NCI-H510A treated with DMSO at 0.1 percent for 48 hours (cell line): ENCODE measurements around the gene ATP5F1E.
A peak's percentile ranks its signal among the peaks of the same experiment; 100 is the strongest.

Source experiments
- DNase-seq: peaks from one replicate; lab custom pipeline; 2025; lab: John Stamatoyannopoulos, UW

ATP5F1E gene

DNA sequence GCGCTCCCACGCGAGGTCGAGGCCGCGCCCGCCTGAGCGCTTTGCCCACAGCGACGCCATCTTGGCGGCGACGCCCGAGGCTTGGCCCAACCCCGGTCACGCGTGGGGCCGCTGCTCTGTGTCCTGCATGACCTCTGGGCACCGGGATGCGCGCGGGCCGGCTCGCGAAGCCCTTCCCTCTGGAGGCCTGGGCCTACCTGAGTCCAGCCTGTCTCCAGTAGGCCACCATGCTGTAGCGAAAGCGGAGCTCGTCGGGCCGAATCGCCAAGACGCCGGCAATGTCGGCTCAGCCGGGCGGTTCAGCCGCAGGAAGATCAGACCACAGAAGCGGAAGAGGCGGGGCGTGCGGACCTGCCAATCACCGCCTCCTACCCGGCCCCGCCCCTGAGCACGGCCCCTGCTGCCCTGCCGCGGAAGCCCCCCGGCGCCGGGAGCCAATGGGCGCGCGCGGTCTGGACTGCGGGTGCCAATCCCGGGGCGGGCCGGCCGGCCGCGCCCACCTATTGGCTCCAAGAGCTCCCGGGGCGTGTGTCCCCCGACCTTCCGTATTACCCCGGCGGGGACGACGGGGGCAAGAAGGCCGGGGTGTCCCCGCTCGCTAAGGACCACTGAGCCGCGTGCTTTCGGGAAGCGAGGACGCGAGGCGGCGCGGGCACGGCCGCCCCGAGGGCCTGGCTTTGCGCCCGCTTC lies at the start of gene ATP5F1E:
ATP5F1E (minus strand) TSS at position 313 of the 690 bp plus-strand sequence; CDS start at position 229, 84 bp downstream.
- peak; percentile 92 for DNase-seq

DNA sequence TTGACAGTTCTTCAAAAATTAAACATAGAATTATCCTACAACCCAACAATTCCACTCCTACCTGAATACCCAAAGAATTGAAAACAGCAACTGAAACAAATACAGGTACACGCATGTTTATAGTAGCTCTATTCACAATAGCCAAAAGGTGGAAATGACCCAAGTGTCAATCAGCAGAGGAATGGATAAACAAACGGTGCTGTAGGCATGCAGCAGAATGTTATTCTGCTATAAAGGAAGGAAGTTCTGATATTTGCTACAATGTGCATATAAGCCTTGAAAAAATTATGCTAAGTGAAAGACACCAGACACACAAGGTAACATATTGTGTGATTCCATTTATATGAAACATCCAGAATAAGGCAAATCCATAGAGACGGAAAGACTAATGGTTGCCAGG lies 48.9 kb upstream of the ATP5F1E start:
- no peak for DNase-seq

DNA sequence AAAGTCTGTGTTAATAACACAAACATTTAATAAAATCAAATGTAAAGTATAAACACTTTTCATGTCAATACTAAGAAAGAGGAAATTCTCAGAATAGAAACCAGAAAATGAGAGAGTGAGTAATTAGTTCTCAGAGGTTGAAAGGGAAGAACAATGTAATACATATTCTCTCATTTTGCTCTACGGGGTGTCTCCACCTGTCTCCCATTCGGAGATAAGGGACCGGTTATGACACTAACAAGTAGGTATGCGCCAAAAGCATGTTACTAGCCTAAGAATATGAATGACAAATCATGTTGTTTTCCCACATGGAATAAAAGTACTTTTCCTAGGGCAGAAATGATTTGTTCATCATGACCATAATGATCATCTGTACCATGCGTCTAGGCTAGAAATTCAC lies 46.1 kb upstream of the ATP5F1E start:
- no peak for DNase-seq

DNA sequence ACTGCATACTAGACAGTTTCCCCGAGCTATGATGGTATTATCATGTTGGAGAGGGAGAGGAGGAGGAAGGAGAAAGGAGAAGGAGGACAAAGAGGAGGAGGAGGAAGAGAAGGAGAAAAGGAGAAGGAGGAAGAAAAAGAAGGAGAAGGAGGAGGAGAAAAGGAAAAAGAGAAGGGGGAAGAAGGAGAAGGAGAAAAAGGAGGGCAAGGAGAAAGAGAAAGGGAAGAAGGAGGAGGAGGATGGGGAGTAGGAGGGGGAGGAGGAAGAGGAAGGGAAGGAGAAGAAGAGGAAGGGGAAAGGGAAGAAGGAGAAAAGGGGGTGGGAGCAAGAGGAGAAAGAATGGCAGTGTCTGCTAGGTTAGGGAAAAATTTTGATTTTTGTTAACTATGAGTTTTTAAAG lies 45.6 kb upstream of the ATP5F1E start:
- DNase-seq, result no peak

DNA sequence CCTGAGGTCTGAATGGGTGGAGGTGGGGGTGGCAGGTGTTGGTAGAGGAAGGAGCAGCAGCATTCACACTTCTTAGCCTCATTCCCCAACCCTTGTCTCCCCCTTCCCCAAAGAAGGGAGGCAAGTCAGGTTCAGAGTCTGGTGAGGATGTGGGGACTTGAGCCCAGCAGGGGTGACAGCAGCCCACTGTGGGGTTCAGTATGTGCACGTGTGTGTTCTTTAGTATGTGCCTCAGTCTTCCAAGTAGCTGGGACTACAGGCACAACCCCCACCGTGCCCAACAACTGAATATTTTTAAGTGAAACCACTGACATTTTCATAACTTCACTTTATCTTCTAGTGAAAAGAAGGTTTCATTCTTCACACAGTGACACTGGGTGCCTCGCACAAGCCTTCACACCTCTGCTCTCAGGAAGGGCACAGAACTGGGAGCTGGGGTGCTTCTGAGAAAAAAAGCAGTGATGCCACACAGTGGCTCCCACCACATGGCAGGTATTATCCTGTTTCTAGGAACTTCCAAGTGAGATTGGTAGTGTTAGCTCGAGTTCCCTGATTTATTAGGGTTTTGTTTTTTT lies 43.9 kb upstream of the ATP5F1E start:
- DNase-seq, result no peak

DNA sequence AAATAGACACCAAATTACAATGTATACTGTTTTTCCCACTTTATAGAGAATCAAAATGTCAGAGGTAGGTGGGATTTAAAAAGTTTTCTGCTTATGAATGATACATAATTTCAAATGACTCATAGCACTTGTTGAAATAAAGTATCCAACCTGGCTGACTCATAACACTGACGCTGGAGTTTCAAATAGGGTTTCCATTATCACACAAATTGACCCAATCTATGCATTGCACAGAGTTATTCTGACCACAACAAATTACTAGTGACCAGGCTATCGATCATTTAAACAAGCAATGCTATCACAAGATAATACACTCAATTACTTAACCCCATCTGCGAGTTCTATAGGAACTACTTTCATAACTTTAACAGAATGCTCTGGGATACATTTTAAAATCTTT lies 42.3 kb upstream of the ATP5F1E start:
- DNase-seq, result no peak

DNA sequence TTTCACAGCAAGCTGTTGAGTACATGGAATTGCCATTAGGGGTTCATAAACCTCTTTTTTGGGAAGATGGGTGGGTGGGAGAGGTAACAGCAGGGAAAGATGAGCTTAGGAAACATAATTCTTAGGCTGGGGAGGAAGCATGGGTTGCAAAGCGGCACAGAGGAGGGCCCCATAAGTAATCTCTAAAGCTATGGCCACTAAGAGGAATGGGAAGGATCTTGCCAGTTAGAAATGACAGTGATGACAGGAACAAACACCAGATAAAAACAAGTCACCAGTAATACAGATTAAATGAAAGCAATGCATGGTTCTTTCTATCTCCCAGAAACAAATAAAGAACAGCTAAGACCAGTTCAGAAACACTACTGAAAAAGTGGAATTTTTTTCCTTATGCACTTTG lies 41.4 kb upstream of the ATP5F1E start:
- DNase-seq, result no peak

DNA sequence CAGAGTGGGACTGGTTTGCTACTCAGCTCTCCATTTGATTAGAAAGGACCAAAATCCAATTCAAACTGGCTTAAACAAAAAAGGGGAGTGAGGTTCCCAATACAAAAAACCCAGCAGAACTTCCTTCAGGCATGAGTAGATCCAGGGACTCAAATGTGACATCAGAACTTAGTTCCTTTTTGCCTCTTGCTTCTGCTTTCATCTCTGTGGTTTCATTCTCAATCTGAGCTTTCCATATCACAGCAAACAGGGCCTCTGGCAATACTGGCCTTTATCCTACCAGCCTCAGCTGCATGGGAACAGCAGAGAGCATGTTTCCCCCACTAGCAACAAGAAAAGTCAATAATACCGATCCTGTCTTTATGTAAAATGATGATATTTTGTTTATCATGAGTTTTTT lies 39.1 kb upstream of the ATP5F1E start:
- DNase-seq, result no peak

DNA sequence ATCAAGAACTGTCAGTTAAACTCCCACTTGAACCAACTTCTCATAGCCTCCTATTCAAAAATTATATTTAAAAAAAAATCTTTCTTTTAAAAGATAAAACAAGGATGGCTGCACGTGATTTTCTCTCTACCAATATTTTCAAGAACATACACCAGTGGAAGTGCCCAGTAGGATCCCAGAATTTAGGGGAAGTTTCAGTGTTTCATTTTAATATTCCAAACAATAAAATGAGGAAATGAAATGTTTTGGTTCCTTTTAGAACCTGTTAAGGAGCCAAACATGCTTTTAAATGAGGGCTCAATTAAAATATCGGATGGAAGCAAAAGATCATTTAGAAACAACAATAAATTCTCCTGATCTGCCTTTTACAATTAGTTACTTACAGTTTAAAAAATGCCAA lies 36.9 kb upstream of the ATP5F1E start:
- no peak for DNase-seq

DNA sequence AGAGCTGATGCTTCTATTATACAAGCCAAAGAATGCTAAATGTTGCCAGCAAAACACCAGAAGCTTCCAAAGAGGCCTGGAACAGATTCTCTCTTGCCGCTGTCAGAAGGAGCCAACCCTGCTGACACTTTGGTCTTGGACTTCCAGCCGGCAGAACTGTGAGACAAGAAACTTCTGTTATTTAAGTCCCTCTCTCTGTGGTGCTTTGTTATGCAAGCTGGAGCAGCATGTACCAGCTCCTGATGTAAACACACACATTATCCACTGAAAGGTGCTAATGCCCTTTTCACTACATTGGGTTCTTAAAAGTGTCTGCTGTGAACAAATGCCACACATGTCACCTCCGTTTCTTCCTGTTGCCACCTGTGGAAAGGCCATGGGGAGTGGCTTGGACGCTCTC lies 36.4 kb upstream of the ATP5F1E start:
- no peak for DNase-seq

DNA sequence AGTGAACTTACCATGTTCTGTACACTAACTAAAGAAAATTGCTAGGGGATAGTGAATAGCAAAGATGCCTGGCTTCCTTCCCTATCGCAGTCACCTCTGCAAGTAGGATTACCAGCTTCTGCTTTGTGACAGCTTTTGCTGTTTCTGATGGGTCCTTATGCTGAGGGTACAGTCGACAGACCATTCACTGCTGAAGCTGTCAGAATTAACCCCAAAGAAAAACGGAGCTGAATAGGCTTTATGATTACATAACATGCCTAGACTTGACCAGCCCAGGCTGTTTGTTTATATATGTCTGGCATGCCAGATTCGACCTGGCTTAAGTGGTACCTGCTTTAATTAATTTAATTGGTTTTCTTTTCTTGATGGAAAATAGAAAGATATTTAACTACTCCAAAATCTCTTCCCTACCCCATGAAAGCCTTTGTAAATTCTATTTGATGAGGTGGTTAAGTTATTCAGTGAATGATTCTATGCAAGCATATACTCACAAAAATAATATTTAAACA lies 32.1 kb upstream of the ATP5F1E start:
- no peak for DNase-seq

DNA sequence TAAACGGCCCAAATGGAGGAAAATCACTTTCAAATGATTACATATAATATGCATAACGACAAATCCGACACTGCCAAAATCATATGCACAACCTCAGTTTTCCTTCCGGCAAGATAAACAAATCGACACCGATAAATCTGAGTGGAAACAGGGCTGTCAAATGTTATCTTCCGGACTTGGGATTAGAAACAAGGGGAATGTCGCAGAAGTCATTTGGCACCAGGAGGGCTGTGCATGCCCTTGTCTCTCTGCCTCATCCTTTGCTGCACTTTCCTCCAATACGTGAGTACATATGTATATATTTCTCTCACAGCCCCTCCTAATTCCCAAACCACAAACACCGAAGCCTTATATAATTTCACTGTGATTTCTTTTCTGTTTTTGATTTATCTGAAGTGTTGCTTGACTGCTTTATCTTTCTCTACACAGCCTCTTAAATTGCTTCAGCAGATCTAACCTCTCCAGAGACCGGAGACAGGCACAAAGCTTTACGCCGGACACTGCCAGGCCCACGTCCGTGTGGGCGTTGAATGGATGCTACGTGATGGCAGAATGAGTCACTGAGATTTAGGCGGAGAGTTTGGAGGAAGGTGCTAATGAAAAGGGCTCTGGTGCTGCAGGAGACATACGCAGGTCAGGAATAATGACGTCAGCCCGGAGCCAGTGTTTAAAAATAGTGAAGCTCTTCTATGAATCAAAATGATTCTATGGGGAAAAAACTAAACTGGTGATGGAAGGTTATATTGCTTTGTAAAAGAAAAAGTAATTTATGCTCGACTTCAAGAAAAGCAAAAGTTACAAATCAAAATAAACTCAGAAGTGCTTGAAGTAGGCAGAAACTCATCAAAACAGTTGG lies 31.5 kb upstream of the ATP5F1E start:
- DNase-seq, result no peak

DNA sequence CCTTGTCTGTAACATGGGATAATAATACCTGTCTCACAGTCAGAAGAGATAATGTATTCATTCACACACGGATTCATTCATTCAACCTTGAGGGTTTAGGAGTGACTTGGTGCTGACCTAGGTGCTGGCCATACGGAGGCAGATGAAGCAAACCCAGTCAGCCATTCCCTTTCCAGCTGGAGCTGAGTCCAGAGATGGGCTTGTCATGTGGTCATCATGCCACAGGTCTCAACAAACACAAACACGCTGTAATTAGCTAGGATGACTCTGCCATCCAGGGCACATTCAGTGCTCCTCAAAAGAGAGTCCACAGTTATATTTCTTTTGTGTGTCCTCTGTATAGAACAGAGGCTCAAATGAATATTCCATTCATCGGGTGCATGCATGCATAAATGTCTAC lies 29.9 kb upstream of the ATP5F1E start:
- DNase-seq, result no peak

DNA sequence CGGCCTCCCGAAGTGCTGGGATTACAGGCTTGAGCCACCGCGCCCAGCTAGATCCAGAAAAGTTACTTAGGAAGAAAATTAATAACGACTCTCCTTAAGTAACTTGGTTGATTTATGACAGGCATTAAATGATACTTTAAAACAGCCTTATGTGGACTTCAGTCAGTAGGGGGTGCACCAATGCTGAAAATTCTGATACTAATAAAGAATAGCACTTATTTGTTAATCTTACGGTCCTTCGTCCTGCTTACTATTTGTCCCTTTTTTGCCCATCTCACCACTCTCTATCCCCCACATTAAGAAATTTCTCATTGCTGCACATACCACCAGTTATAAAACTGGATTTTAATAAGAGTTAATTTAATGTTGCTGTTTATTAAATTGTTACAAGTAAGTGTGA lies 23.2 kb upstream of the ATP5F1E start:
- DNase-seq, result no peak

DNA sequence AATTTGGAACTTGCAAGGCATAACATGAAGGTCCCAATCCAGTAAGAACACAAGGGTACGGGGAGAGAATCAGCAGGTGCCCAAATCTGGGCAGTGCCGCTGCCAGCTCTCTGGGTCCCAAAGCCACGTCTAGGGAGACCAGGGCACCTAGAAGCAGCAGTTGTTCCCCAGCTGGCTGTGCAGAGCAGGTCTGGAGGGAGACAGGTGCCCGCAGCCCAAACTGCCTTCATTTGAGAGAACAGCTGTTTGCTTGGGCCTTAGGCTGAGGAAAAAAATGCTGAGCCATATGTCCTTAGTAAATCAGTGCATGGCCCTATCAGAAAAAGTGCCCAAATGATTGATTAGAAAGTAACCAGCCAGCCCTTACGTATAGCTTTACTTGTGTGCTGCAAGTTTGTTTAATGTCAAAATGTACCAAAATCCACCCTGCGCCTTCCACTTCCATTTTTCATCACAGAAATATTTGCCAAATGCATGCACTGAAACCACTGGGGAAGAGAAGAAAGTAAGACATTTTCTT lies 19.6 kb upstream of the ATP5F1E start:
- no peak for DNase-seq

DNA sequence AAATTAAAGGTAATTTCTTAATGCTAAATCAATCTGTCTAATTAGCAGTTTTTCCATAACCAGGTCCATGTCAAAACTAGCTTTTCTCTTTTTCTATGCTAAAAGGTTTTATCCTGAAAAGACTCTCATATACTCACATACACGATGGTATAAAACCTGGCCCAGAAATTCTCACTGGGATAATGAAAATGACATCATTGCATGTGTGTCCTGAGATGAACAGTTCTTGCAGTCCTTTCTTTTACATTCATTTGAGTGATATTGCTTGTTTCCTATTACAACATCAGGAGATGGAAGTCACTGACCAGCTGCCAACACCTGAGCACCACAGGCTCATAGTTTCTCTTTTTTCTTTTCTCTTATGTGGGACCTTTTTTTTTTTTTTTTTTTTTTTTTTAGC lies 18.3 kb upstream of the ATP5F1E start:
- no peak for DNase-seq

DNA sequence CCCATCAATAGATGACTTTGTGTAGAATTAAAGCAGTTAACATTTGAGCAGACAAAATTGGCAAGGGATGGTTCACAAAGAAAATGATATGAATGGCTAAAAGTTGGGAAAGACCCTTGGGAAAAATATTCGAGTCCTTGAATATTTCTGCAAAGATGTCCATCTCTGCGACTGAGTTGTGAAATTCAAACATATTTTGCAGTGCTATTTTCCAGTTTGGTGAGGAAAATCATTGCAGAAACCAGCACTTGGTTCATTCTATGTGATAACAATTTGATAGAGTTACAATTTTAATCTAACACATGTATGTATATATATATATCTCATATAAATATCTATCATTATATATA lies 16.5 kb upstream of the ATP5F1E start:
- DNase-seq, result no peak

DNA sequence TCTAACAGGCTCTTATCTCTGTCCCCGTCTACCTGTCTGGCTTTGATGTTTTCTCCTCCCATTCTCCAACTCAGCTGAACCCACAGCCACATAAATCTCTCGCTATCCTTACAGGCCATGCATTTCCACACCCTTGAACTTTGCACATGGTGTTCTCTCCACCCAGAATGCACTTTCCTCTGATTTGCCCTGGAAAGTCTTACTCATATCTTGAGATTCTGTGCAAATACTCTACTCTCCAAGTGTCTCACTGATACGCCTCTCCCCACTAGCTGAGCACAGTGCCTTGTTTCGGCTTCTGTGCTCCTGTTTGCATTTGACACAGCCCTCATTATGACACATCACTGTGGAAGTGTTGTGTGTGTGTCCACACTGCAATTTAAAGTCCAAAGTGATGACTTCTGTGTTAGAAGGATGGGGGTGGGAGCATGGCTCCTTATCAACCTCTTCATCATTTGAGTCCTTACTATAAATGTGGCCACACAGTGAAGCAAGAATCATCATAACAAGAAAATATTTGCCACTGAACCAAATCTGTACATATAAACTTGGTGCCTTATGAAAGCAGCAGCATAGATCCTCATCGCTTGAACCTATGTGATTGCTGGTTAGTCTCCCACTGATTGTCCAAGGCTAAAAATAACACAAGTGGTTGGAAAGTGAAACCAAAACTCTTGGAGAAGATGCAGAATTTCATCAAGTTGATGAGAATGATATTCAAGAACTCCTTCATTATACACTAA lies 16.0 kb upstream of the ATP5F1E start:
- no peak for DNase-seq

DNA sequence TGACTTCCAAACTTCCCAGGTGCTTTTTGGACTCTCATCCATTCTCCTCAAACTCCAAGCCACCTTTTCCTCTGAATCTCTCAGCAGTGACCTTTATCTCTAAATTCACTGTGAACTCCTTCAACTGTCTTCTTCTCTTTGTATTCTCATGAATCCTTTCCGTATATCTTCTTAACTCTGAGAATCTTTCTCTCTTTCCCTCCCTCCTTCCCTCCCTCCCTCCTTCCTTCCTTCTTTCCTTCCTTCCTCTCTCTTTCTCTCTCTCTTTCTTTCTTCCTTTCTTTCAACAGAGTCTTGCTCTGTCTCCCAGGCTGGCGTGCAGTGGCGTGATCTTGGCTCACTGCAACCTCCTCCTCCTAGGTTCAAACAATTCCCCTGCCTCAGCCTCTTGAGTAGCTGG lies 14.7 kb upstream of the ATP5F1E start:
- DNase-seq, result no peak

DNA sequence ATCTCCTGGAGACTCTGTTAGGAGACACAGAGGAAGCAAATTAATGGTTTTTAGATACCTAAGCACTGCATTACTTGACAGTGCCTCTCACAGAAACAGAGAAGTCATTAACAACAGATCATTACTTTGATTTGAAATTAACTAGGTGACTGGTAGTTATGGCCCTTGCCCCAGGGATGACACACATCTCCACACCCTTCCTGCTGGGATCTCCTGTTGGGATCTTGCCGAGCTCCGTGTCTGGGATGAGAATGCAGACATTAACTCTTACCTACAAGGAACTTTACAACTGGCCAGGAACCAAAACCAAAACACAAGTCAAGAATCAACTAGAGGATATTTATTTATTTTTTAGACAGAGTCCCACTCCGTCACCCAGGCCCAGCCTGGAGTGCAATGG lies 12.7 kb upstream of the ATP5F1E start:
- DNase-seq, result no peak

DNA sequence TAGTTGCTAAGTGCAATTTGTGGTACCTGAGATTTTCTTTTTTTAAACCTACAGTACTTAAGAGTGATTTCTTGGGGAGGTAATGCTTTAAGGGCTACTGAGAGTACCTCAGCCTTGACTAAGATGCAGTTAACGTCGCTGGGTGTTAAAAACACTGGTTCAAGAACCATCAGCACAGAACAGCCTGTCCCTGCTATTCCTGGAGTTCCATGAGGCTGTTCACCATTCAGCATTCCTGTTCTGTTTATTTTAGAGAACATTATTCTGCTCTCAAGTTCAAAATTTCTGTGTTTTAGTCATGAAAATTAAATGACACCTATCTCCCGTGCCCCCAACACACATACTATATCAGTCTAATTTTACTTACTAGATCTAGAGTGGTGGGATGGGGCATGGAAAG lies 12.2 kb upstream of the ATP5F1E start:
- DNase-seq, result no peak

DNA sequence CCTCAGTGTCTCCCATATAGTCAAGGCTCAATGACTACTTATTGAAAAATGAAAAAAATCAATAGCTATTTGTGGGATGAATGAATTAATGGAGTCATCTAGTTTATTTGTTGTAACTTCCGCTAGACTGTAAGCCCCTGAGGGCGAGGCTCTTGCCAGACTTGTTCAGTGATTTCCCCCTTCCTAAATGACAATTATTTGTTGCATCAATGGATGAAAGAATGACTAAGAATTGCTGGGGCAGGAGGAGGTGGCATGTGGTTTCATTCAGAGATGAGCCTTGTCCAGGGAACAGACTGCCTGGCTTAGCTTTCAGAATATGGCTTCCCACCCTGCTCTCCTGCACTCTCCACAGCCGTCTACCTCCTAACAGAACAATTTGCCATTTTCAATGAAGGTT lies 11.6 kb upstream of the ATP5F1E start:
- no peak for DNase-seq
